HepG2 (cell line): Measurements from ENCODE around the gene FEM1B.

Source experiments
- EZH2 ChIP-seq: conservative IDR thresholded peaks from 2 replicates; pipeline ENCODE4 v1.6.1; 2012; ENCODE audit warnings: mild to moderate bottlenecking, low read depth, low read length, moderate library complexity
- FOXC1 ChIP-seq: sonication (generic); formaldehyde crosslinking; IDR thresholded peaks from 2 replicates; pipeline ENCODE4 v1.8.0; 2022; ENCODE audit warnings: mild to moderate bottlenecking, missing genetic modification reagents, borderline replicate concordance
- KDM5A ChIP-seq: fragments of 200-600 bp; sonication (generic); IDR thresholded peaks from 2 replicates; pipeline ENCODE4 v1.7.0; 2018; ENCODE audit warnings: antibody characterized with exemption, mild to moderate bottlenecking, low read length, borderline replicate concordance
- RFX5 ChIP-seq: IDR thresholded peaks from 2 replicates; pipeline ENCODE4 v1.6.1; 2011; ENCODE audit warnings: low read depth, low read length, improper control_type of control experiment
- SATB2 ChIP-seq: sonication (generic); formaldehyde crosslinking; IDR thresholded peaks from 2 replicates; pipeline ENCODE4 v1.5.0; 2020; ENCODE audit warnings: missing genetic modification reagents
- SMAD3 ChIP-seq: sonication (generic); formaldehyde crosslinking; IDR thresholded peaks from 2 replicates; pipeline ENCODE4 v1.4.0; 2020; ENCODE audit warnings: missing genetic modification reagents
- ZZZ3 ChIP-seq: sonication (generic); formaldehyde crosslinking; IDR thresholded peaks from 2 replicates; pipeline ENCODE4 v1.4.0; 2020; ENCODE audit warnings: missing genetic modification reagents, mild to moderate bottlenecking, borderline replicate concordance

GRCh38 chr15:68341760-68342725 is 64.5 kb downstream of the FEM1B start:
- TF ChIP-seq KDM5A, result no peak
- TF ChIP-seq EZH2, result no peak
- no peak for TF ChIP-seq ZZZ3 (CRISPR knock-in tag)
- TF ChIP-seq RFX5, result no peak
- TF ChIP-seq SMAD3 (CRISPR knock-in tag), result no peak
- no peak for TF ChIP-seq FOXC1
- TF ChIP-seq SATB2 (CRISPR knock-in tag), result no peak
